SKM-1 treated with dmso at 0.1 percent for 144 hours (cell line): ENCODE results near the gene DCAF8.

Source experiments
- DNase-seq: peaks from one replicate; lab custom pipeline; 2025; ENCODE audit not compliant: unreplicated experiment; lab: John Stamatoyannopoulos, UW

DCAF8 gene

DNA sequence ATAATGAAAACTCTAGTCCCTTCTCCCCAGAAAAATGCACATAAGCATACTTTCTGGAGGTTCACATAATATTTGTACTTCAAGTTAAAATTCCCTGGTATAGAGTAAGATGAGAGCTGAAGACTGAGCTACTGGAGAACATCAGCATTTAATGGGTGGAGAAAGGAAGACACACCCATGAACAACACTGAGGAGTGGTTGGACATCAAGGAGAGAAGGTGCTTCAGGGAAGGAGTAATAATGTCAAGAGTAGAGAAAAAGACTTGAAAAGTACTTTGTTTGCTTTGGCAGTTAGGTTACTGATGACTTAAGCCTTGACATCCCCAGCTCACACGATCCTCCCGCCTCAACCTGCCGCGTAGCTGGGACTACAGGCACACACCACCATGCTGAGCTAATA is 35.3 kb downstream of the DCAF8 start:
- no peak for DNase-seq

DNA sequence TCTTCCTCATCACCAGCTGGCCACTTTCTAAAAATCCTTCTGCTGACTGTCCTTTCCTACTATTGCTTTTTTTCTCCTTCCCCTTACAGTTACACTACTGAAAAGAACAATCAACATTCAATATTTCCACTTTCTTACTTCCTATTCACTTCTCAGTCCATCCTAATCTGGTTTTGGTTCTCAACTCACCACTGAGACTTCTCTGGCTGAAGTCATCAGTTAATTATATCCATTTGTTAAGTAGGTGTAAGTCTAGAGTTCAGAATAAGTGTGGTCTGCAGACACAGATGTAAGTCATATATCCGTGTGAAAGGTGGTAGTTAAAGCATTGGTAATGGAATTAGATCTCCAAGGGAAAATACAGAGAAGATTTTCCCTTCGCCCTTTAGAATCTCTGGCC is 35.7 kb downstream of the DCAF8 start:
- DNase-seq, result no peak

GRCh38 chr1:160225345-160225744 is 37.0 kb downstream of the DCAF8 start:
- DNase-seq, result no peak

DNA sequence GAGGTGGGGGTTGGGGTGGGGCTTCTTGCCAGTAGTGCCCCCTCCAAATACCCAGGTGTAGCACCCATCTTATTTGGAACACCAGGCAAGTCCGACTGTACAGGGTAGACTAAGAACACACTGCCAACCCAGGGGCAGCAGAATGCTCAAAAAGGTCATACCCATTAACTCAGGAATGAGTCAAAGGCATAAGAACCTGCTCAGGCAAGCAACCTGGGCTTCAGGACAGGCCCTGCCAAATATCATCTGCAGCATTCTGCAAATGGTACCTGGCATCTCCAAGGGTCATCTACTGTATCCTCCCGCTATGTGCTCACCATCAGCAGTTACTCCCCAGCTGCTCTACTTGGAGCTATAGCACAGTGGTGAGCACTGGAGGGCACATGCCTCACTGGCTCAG is 37.7 kb downstream of the DCAF8 start:
- DNase-seq, result no peak

DNA sequence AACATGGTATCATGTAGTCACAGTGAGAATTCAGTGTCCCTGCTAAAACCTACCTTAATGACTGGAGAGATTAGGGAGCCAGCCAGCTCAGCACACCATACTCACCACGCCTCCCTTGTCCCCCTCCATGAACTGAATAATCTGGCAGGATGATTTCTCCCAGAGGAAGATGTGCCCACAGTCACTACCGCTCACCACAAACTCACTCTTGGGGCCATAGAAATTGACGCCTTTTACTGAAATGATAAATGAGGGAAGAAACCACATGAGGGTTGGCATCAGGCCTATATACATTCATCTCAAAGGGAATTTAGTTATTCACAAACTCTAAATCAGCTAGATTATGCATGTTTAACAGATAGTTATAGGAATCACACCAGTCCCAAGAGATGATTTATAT is 39.8 kb downstream of the DCAF8 start:
- no peak for DNase-seq

DNA sequence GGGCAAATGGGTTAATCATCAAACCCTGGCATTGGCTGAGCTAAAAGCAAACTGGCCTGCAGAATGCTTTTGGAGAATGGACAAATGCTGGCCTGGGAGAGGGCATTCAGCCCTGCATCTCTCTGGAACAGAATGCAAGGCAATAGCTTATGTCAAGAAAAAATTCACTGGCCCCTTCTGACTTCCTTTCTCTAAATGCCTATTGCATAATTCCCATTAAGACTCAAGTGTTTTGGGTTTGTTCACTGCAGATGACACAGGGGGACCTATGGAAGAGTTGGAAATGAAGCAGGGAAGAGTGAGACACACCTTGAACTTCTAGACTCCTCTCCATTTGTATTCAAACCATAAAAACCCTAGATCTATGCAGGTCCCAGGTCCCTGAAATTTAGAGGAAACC is 41.3 kb downstream of the DCAF8 start:
- DNase-seq, result no peak

- DNase-seq, result no peak
These were observed 42.0 kb downstream of the DCAF8 start for GRCh38 chr1:160220301-160220700.

GRCh38 chr1:160219062-160219929 is 43.1 kb downstream of the DCAF8 start:
- DNase-seq, result no peak

DNA sequence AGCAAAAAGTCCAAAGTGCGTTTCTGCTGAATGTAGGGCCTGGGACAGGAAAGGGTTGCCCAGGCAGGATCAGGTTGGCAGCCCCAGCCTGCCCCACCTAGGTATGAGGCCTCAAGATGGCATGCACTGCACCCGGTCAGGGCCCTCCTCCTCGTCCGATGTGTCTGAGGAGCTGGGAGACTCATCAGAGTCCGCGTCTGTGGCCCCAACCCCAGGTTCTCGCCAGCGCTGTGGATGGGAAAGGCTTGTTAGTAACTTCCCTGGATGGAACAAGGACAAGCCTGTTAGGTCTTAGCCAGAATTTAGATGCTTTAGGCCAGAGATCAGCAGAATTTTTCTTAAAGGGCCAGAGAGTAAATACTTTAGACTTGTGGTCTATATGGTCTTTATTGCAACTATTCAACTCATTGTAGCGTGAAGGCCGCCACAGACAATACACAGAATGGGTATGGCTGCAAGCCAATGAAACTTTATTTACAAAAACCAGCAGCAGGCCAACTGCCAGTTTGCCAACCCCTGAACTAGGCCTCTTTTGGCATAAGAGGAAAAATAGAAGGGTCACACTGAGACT is 44.8 kb downstream of the DCAF8 start:
- DNase-seq, result no peak

DNA sequence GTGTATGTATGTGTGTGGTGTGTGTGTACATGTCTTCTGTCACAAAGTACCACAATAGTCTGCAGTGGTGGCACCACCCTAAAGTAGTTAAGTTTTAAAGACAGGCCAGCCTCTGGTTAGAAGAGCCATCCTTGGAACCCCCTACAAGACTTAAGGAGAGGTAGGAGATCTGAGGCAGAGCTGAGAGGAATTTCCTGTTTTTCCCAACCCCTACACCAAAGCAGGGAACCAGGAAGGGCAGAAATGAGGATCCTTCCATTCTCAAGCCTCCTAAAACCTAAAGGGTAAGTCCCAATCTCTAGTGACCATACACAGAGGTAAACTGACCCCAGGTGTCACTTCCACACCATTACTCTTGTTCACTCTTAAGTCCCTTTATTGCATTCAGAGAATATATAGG is 46.0 kb downstream of the DCAF8 start:
- no peak for DNase-seq

- DNase-seq, result no peak
These were observed 47.7 kb downstream of the DCAF8 start for GRCh38 chr1:160214481-160215140.

GRCh38 chr1:160211046-160211790 is 51.1 kb downstream of the DCAF8 start:
- no peak for DNase-seq

- no peak for DNase-seq
These were observed 51.8 kb downstream of the DCAF8 start for GRCh38 chr1:160210561-160210960.

GRCh38 chr1:160209321-160210046 is 52.9 kb downstream of the DCAF8 start:
- DNase-seq, result no peak

DNA sequence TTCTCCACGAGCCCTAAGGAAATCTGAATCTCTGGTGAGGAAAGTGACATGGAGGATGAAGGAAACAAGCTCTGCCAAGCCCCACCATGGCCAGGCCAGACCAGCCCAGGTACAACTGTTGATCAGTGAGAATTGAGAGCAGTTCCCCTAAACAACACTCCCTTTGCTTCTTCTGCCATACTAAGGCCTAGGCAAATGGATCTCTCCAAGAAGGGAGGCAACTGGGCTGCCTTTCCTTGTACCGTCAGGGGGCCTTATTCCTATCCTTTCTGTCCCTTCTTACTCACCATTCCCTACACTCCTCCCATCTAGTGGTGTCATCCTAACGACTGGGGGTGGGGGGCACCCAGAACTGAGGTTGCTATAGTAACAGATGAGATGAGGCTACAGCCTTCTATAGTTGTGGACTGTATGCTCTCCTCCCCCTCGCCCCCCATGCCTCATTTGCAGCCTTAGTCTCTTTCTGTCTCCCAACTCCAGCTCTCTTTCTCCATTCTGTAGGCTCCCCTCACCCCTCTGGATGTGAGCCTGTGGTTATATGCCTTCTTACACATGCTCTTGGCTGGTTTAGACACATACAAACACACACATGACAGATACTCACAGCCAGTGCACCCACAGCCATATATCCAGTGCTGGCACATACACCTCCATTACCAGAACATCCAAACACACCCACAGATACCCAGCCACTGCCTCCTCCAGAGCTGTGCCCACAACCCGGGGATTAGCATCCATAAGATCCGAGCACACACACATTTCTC is 53.6 kb downstream of the DCAF8 start:
- no peak for DNase-seq

DNA sequence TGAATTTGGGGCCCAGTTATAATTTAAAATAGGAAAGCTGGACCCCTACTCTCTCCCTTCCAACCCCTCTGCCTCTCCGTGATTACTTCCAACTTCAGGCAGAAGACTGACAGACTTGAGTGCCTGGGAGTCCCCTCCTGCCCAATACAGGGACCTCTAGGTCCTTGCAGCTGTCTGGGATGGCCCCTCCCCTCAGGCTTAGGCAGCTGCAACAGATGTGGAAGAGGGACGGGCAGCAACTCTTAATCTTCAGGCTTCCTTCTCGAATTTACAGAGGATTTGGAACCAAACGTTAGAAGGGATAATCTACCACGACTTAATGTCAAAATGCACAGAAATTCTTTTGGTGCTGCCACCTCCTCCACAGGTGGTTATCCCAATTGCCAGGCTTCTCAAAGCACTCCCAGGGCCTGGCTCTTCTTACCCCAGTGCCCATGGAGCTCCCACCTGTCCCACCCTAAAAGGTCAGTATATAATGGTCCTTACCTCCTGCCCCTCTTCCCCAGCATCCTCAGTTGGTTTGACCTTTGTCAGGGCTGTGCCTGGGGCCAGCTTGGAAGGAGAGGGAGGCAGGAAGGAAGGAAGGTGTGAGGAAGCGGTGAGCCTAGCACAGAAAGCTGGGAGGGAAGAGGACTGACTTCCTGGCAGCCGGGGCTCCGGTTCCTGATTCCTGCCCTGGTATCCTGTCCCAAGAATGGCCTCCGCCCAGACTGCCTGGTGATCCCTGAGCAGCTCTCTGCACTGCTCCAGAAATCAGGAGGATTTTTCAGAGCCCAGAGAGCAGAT is 54.4 kb downstream of the DCAF8 start:
- DNase-seq, result no peak

DNA sequence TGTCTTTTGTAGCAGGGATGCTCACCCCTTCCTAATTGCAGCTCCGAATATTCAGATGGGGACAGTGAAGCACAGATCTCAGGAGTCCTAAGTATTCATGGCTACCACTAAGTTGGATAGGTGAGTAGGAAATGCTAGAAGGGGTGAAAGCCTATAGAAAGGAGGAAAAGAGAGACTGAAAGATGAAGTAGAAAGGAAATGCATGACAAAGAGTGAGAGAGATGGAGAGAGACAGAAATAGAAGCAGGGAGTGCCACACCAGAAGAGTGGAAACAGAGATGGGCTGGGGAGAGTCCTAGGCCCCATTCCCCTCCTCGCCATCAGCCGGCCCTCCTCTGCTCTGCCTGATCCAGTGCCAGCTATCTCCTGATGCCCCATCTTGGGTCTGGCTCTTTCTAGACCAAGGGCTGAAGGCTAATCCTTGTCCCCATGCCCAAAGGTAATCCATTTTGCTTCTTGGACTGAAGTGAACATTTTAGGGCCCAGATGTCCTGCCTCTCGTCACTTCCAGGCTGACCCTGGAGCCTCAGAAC is 55.2 kb downstream of the DCAF8 start:
- DNase-seq, result no peak

DNA sequence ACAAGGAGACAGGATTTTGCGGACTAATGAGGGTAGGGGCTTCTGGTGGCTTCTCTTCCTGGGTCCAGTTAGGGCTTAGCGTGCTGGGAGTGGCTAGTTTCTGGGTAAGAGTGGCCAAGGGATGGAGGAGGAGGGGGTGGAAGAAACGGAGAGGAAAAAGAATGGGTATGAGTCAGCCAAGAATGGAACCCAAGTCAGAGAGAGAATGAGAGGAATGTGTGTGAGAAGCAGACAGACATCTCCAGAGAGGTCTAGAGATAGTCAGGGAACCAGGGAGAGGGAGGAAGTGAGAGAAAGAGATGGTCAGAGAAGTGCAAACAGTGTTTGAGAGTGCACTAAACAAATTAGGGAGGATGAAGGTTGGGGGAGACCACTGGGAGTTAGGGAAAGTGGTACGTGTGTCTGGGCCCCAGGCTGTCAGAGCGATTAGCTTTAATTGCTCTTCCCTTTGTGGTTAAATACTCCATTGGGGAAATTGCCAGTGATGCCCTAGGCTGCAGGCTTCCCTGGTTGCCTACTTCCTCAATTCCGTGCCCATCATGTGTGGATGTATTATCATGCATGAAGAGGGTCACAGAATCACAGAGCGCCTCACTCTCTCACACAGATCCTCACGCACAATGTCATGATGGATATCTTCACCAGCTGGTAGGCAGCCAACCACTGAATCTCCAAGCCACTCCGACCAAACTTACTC is 55.8 kb downstream of the DCAF8 start:
- no peak for DNase-seq

DNA sequence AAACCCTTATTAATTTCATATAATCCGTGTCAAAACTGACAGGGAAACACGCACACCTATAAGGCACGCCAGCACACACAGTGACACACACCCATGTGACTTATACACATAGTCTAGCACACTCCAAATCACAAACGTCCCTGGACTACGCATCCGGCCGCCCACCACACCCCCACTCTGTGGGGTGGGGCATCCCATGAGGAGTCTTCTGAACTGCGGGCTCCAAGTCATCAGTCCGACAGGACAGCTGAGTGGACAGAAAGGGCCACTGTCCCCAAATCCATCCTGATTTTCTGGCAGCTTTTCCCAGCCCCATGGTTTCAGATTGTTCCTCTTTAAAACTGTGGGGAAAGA is 56.3 kb downstream of the DCAF8 start:
- no peak for DNase-seq
